IMR-90 (cell line): ENCODE measurements around the gene SMC6. TPM values are rescaled to one million over a fixed set of nuclear protein-coding genes. Genes with fewer than 3 reads are reported as not detected.

Source experiments
- ATAC-seq: fragments of 200-7000 bp; cut with Tn5 transposase; 2 replicates; pipeline ENCODE4 v1.9.1; 2020; ENCODE audit warnings: low read depth, mild to moderate bottlenecking, moderate library complexity
- BruUV-seq: library from RNA; stranded (reverse); fragments of 400-500 nt; replicated peaks from 2 replicates; lab custom pipeline; 2021; lab: Mats Ljungman, UMichigan
- CTCF ChIA-PET: fragments of 300-600 bp; formaldehyde crosslinking; extraction: SDS; loops from one replicate; lab custom pipeline; 2021; ENCODE audit warnings: antibody characterized with exemption; lab: Yijun Ruan, JAX
- POLR2A ChIA-PET: fragments of 300-600 bp; sonication (Branson Sonifier 250); formaldehyde crosslinking; loops from one replicate; lab custom pipeline; 2022; ENCODE audit warnings: antibody characterized with exemption; ENCODE audit not compliant: unreplicated experiment; lab: Charles Lee
- DNase-seq: peaks from one replicate; pipeline ENCODE4 v3.0.0; 2013
- H2AFZ ChIP-seq: replicated peaks from 2 replicates; pipeline ENCODE3; 2013; ENCODE audit warnings: low read length, mild to moderate bottlenecking; ENCODE audit not compliant: poor library complexity
- H2AK5ac ChIP-seq: 2 replicates; pipeline ENCODE4 v1.6.1; 2013; ENCODE audit warnings: low read depth, low read length, inconsistent platforms
- H2AK9ac ChIP-seq: replicated peaks from 2 replicates; pipeline ENCODE3; 2013; ENCODE audit warnings: mild to moderate bottlenecking, low read depth, low read length, moderate library complexity; ENCODE audit not compliant: poor library complexity
- H2BK120ac ChIP-seq: 2 replicates; pipeline ENCODE4 v1.6.1; 2013; ENCODE audit warnings: low read depth, low read length, inconsistent platforms
- H2BK15ac ChIP-seq: 3 replicates; pipeline ENCODE4 v1.6.1; 2013; ENCODE audit warnings: low read depth, low read length, inconsistent platforms
- H2BK20ac ChIP-seq: 2 replicates; pipeline ENCODE4 v1.6.1; 2013; ENCODE audit warnings: low read depth, mild to moderate bottlenecking, inconsistent platforms, low read length, moderate library complexity
- H2BK5ac ChIP-seq: 2 replicates; pipeline ENCODE4 v1.6.1; 2013; ENCODE audit warnings: mild to moderate bottlenecking, low read depth, low read length, inconsistent platforms; ENCODE audit not compliant: poor library complexity, severe bottlenecking
- H3K14ac ChIP-seq: replicated peaks from 2 replicates; pipeline ENCODE4 v1.6.1; 2013; ENCODE audit warnings: low read depth, low read length, inconsistent platforms
- H3K18ac ChIP-seq: 2 replicates; pipeline ENCODE4 v1.6.1; 2013; ENCODE audit warnings: low read depth, low read length, control low read depth
- H3K23ac ChIP-seq: 2 replicates; pipeline ENCODE4 v1.6.1; 2013; ENCODE audit warnings: low read depth, low read length, inconsistent platforms
- H3K27ac ChIP-seq: 2 replicates; pipeline ENCODE4 v1.5.1; 2013; ENCODE audit warnings: mild to moderate bottlenecking, control low read depth, low read length; ENCODE audit not compliant: insufficient read depth
- H3K27me3 ChIP-seq: 2 replicates; pipeline ENCODE4 v1.6.1; 2013; ENCODE audit warnings: low read length; ENCODE audit not compliant: control insufficient read depth, insufficient read depth
- H3K36me3 ChIP-seq: 2 replicates; pipeline ENCODE4 v1.6.1; 2013; ENCODE audit warnings: low read length, mixed read lengths; ENCODE audit not compliant: control insufficient read depth, insufficient read depth
- H3K4ac ChIP-seq: 2 replicates; pipeline ENCODE4 v1.6.1; 2013; ENCODE audit warnings: low read depth, low read length, inconsistent platforms
- H3K4me1 ChIP-seq: 2 replicates; pipeline ENCODE4 v1.6.1; 2013; ENCODE audit warnings: low read length, mixed read lengths; ENCODE audit not compliant: control insufficient read depth, insufficient read depth
- H3K4me2 ChIP-seq: 2 replicates; pipeline ENCODE4 v1.6.1; 2013; ENCODE audit warnings: low read depth, mild to moderate bottlenecking, control low read depth, low read length, moderate library complexity
- H3K4me3 ChIP-seq: 2 replicates; pipeline ENCODE4 v1.5.1; 2013; ENCODE audit warnings: low read depth, mild to moderate bottlenecking, control low read depth, low read length, moderate library complexity; ENCODE audit not compliant: insufficient read depth
- H3K56ac ChIP-seq: 2 replicates; pipeline ENCODE4 v1.6.1; 2013; ENCODE audit warnings: low read length, inconsistent platforms; ENCODE audit not compliant: insufficient read depth; ENCODE audit errors: extremely low read depth
- H3K79me1 ChIP-seq, 2 experiments: 2 replicates each; pipeline ENCODE4 v1.6.1; 2013; ENCODE audit warnings: low read length in 2 of 2, inconsistent platforms in 1 of 2, low read depth in 1 of 2
- H3K9ac ChIP-seq: 2 replicates; pipeline ENCODE4 v1.6.1; 2013; ENCODE audit warnings: low read depth, low read length, control low read depth
- H3K9me1 ChIP-seq: 2 replicates; pipeline ENCODE4 v1.6.1; 2013; ENCODE audit warnings: low read length, inconsistent platforms; ENCODE audit not compliant: insufficient read depth
- H3K9me3 ChIP-seq: 2 replicates; pipeline ENCODE4 v1.6.1; 2013; ENCODE audit warnings: low read length; ENCODE audit not compliant: control insufficient read depth, insufficient read depth
- H4K20me1 ChIP-seq: 2 replicates; pipeline ENCODE4 v1.6.1; 2013; ENCODE audit warnings: low read length, inconsistent platforms; ENCODE audit not compliant: insufficient read depth
- H4K5ac ChIP-seq: 2 replicates; pipeline ENCODE4 v1.6.1; 2013; ENCODE audit warnings: mild to moderate bottlenecking, low read depth, low read length, control low read depth
- H4K8ac ChIP-seq, 2 experiments: 2 replicates each; pipeline ENCODE4 v1.6.1; 2013; ENCODE audit warnings: low read depth in 2 of 2, low read length in 2 of 2, control low read depth in 1 of 2, inconsistent platforms in 1 of 2
- H4K91ac ChIP-seq: 2 replicates; pipeline ENCODE4 v1.6.1; 2013; ENCODE audit warnings: low read depth, low read length, inconsistent platforms; ENCODE audit not compliant: insufficient read depth
- BHLHE40 ChIP-seq: fragments of 150-350 bp; IDR thresholded peaks from 2 replicates; pipeline ENCODE4 v1.6.1; 2016; ENCODE audit warnings: mild to moderate bottlenecking, low read depth, low read length
- CEBPB ChIP-seq: IDR thresholded peaks from 2 replicates; pipeline ENCODE4 v1.6.1; 2012; ENCODE audit warnings: low read depth, low read length, improper control_type of control experiment
- FOS ChIP-seq: fragments of 150-350 bp; IDR thresholded peaks from 2 replicates; pipeline ENCODE4 v1.6.1; 2016; ENCODE audit warnings: low read depth, low read length
- MAFK ChIP-seq: IDR thresholded peaks from 2 replicates; pipeline ENCODE4 v1.6.1; 2012; ENCODE audit warnings: low read depth, low read length, improper control_type of control experiment
- MAZ ChIP-seq: IDR thresholded peaks from 2 replicates; pipeline ENCODE4 v1.6.1; 2012; ENCODE audit warnings: low read depth, mild to moderate bottlenecking, low read length, improper control_type of control experiment, moderate library complexity, borderline replicate concordance
- NFE2L2 ChIP-seq: fragments of 150-350 bp; IDR thresholded peaks from 2 replicates; pipeline ENCODE4 v1.6.1; 2016; ENCODE audit warnings: low read depth, mild to moderate bottlenecking, low read length
- RAD21 ChIP-seq: IDR thresholded peaks from 2 replicates; pipeline ENCODE4 v1.6.1; 2012; ENCODE audit warnings: low read length, improper control_type of control experiment
- RFX5 ChIP-seq: IDR thresholded peaks from 2 replicates; pipeline ENCODE4 v1.8.0; 2012; ENCODE audit warnings: low read depth, mild to moderate bottlenecking, low read length, moderate library complexity
- SMC3 ChIP-seq: fragments of 150-350 bp; IDR thresholded peaks from 2 replicates; pipeline ENCODE4 v1.6.1; 2016; ENCODE audit warnings: low read depth, mild to moderate bottlenecking, antibody characterized with exemption, low read length, moderate library complexity
- WGBS, 2 experiments: methylation state at CpG; one replicate each; pipeline versions ENCODE4 v1.1.5 to v1.1.7; 2013; ENCODE audit warnings: missing lambda C conversion rate in 2 of 2; ENCODE audit not compliant: insufficient read length in 1 of 2; ENCODE audit errors: extremely low coverage in 2 of 2; 5-methylcytosine and 5-hydroxymethylcytosine counted together
- dilution Hi-C: fragments of 300-500 bp; cut with HindIII; formaldehyde crosslinking; loops from one replicate; pipeline ENCODE4 v1.14.3; 2018; ENCODE audit warnings: low sequenced_read_pairs; ENCODE audit not compliant: unreplicated experiment
- in situ Hi-C: fragments of 300-500 bp; cut with MboI; formaldehyde crosslinking; loops from 3 replicates; pipeline ENCODE4 v1.14.3; 2019; ENCODE audit warnings: low sequenced_read_pairs, inconsistent platforms, mixed read lengths
- intact Hi-C: fragments of 100-400 bp; cut with micrococcal nuclease; formaldehyde crosslinking; loops from 2 replicates; pipeline ENCODE4 v1.10.0; 2022
- polyA plus RNA-seq, 3 experiments: library from polyadenylated mRNA; depleted of rRNA; stranded (reverse); fragments of >200 nt; gene quantifications; 2 replicates each; pipeline ENCODE4 v1.2.3, GENCODE V29; 2012; ENCODE audit warnings: low replicate concordance in 1 of 3
- total RNA-seq: library from RNA; depleted of rRNA; stranded (reverse); fragments of >200 nt; gene quantifications from 2 replicates; pipeline ENCODE4 v1.2.3, GENCODE V29; 2012
- TF ChIP-seq, protein P1 (sequence below): fragments of 150-350 bp; IDR thresholded peaks from 2 replicates; pipeline ENCODE4 v1.6.1; 2016; ENCODE audit warnings: low read depth, mild to moderate bottlenecking, low read length, moderate library complexity, borderline replicate concordance
- TF ChIP-seq, protein P2 (sequence below): fragments of 150-350 bp; IDR thresholded peaks from 2 replicates; pipeline ENCODE4 v1.6.1; 2017; ENCODE audit warnings: mild to moderate bottlenecking, antibody characterized with exemption, low read length, low read depth
- TF ChIP-seq, protein P3 (sequence below): conservative IDR thresholded peaks from 2 replicates; pipeline ENCODE4 v1.5.1; 2012; ENCODE audit warnings: mild to moderate bottlenecking, low read depth, low read length, improper control_type of control experiment

The SMC6 gene
- total and polyA plus RNA-seq, 2 of the 4 experiments (the other 2 are of a cell fraction), result 6.5 to 10.4 TPM

DNA sequence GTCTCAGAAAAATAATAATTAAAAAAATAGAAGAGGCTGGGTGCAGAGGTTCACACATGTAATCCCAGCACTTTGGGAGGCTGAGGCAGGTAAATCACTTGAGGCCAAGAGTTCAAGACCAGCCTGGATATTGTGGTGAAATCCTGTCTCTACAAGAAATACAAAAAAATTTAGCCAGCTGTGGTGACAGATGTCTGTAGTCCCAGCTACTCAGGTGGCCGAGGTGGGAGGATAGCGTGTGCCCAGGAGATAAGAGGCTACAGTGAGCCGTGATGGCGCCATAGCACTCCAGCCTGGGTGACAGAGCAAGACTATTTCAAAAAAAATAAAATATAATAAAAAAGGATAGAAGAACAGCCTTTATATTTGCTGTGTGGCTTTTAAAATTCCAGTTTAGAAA lies 35.9 kb downstream of the SMC6 start:
- H4K20me1 ChIP-seq, result no peaks in the 10 kb centered on the region
- H3K14ac ChIP-seq, result no peak overlapping the region
- H2BK5ac ChIP-seq, result no peak overlapping the region
- no peak overlapping the region for H2AK9ac ChIP-seq
- ChIA-PET CTCF (interaction anchor here (0.6 to 1.4 kb wide), 2 partner anchors 9 to 18 kb away, joined by 4 to 5 read pairs; no protein-coding TSS in a partner anchor), POLR2A (no interaction called here)
- no peak overlapping the region for H3K4ac ChIP-seq
- dilution Hi-C loops (no loop called here), in situ Hi-C loops (no loop called here), intact Hi-C loops (loop anchor here (2.0 kb wide), 1 partner anchor 113 kb away; no protein-coding TSS in a partner anchor)
- H2AFZ ChIP-seq, result no peak overlapping the region
- H3K27ac ChIP-seq, result no peak overlapping the region
- no peak overlapping the region for H2BK15ac ChIP-seq
- H3K9me3 ChIP-seq, result no peaks in the 10 kb centered on the region
- no peak overlapping the region for H3K18ac ChIP-seq
- TF ChIP-seq SMC3 (no peak), CEBPB (no peak), RFX5 (no peak), MAFK (no peak), RAD21 (no peak), BHLHE40 (no peak), FOS (no peak), MAZ (no peak), NFE2L2 (no peak)
- TF ChIP-seq, protein P1, sequence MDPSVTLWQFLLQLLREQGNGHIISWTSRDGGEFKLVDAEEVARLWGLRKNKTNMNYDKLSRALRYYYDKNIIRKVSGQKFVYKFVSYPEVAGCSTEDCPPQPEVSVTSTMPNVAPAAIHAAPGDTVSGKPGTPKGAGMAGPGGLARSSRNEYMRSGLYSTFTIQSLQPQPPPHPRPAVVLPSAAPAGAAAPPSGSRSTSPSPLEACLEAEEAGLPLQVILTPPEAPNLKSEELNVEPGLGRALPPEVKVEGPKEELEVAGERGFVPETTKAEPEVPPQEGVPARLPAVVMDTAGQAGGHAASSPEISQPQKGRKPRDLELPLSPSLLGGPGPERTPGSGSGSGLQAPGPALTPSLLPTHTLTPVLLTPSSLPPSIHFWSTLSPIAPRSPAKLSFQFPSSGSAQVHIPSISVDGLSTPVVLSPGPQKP, result no peak
- TF ChIP-seq, protein P2, sequence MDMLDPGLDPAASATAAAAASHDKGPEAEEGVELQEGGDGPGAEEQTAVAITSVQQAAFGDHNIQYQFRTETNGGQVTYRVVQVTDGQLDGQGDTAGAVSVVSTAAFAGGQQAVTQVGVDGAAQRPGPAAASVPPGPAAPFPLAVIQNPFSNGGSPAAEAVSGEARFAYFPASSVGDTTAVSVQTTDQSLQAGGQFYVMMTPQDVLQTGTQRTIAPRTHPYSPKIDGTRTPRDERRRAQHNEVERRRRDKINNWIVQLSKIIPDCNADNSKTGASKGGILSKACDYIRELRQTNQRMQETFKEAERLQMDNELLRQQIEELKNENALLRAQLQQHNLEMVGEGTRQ, result no peak
- TF ChIP-seq, protein P3, sequence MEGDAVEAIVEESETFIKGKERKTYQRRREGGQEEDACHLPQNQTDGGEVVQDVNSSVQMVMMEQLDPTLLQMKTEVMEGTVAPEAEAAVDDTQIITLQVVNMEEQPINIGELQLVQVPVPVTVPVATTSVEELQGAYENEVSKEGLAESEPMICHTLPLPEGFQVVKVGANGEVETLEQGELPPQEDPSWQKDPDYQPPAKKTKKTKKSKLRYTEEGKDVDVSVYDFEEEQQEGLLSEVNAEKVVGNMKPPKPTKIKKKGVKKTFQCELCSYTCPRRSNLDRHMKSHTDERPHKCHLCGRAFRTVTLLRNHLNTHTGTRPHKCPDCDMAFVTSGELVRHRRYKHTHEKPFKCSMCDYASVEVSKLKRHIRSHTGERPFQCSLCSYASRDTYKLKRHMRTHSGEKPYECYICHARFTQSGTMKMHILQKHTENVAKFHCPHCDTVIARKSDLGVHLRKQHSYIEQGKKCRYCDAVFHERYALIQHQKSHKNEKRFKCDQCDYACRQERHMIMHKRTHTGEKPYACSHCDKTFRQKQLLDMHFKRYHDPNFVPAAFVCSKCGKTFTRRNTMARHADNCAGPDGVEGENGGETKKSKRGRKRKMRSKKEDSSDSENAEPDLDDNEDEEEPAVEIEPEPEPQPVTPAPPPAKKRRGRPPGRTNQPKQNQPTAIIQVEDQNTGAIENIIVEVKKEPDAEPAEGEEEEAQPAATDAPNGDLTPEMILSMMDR, result no peak
- BruUV-seq, result no TSS peak
- H4K91ac ChIP-seq, result no peak overlapping the region
- WGBS, 2 experiments, result no CpG with 5 or more reads among the region's 4 CpGs
- H3K36me3 ChIP-seq, result peaks cover 18% of the 10 kb centered on the region
- H2BK120ac ChIP-seq, result no peak overlapping the region
- no peak overlapping the region for H3K4me3 ChIP-seq
- H3K4me2 ChIP-seq, result no peak overlapping the region
- no peak overlapping the region for H3K9ac ChIP-seq
- ATAC-seq (no peak), DNase-seq (no peak)
- H4K8ac ChIP-seq, result no peak overlapping the region
- H2BK20ac ChIP-seq, result no peak overlapping the region
- no peak overlapping the region for H3K56ac ChIP-seq
- no peaks in the 10 kb centered on the region for H3K79me1 ChIP-seq
- no peak overlapping the region for H3K23ac ChIP-seq
- no peak overlapping the region for H2AK5ac ChIP-seq
- no peaks in the 10 kb centered on the region for H3K4me1 ChIP-seq
- no peaks in the 10 kb centered on the region for H3K9me1 ChIP-seq
- H4K5ac ChIP-seq, result no peak overlapping the region
- no peaks in the 10 kb centered on the region for H3K27me3 ChIP-seq
